Colonic mucosa (tissue), 4 donors: Measurements from ENCODE around the gene URM1. TPM values are rescaled to one million over a fixed set of nuclear protein-coding genes. Genes with fewer than 3 reads are reported as not detected.

Source experiments
- DNase-seq: peaks from one replicate; pipeline ENCODE4 v3.0.0-alpha.2; 2020
- H3K27ac ChIP-seq: fragments of 200-600 bp; one replicate; pipeline ENCODE4 v1.8.0; 2021
- H3K27me3 ChIP-seq: fragments of 200-600 bp; one replicate; pipeline ENCODE4 v1.8.0; 2021
- H3K36me3 ChIP-seq: fragments of 200-600 bp; one replicate; pipeline ENCODE4 v1.8.0; 2021
- H3K4me1 ChIP-seq: fragments of 200-600 bp; one replicate; pipeline ENCODE4 v1.8.0; 2021; ENCODE audit warnings: mild to moderate bottlenecking
- H3K4me3 ChIP-seq: fragments of 200-600 bp; one replicate; pipeline ENCODE4 v1.8.0; 2021
- H3K9ac ChIP-seq, 2 donors: one replicate each; pipeline ENCODE4 v1.7.0; 2013; ENCODE audit warnings: control low read depth in 2 of 2, low read depth in 2 of 2, low read length in 2 of 2
- H3K9me3 ChIP-seq: fragments of 200-600 bp; one replicate; pipeline ENCODE4 v1.8.0; 2021
- CTCF ChIP-seq: fragments of 200-600 bp; IDR thresholded peaks from one replicate; pipeline ENCODE4 v1.8.0; 2022; ENCODE audit warnings: antibody characterized with exemption, mild to moderate bottlenecking
- intact Hi-C: fragments of 100-400 bp; cut with DNase I; formaldehyde crosslinking; loops from one replicate; pipeline ENCODE4 v1.14.1; 2022
- total RNA-seq, 2 donors: library from RNA; stranded (reverse); fragmentation: NEBNext Ultra II Directional in 1 of 2; extraction: Animal tissue kit (Norgen Biotek cat#: 25700) in 1 of 2; gene quantifications; one replicate each; pipeline ENCODE4 v1.2.1, GENCODE V29; 2021
- donor health status: healthy.
- donor health status: DM: no; HTN: no; CAD: no.
- donor health status: DM: no; HTN: no; CAD: no.

The URM1 gene
- total RNA-seq, 2 donors from 2014 or later: 55.2 to 77.3 TPM

GRCh38 chr9:128383007-128383753, 12.0 kb downstream of the URM1 start:
- no peak for DNase-seq
- H3K4me3 ChIP-seq: no peak overlapping the region
- H3K4me1 ChIP-seq: no peaks in the 10 kb centered on the region
- H3K27ac ChIP-seq: no peak overlapping the region
- H3K36me3 ChIP-seq: peaks cover 5% of the 10 kb centered on the region
- no peak overlapping the region for H3K9ac ChIP-seq
- intact Hi-C loops: loop anchor here (5.0 kb wide), 1 partner anchor 146 kb away; no protein-coding TSS in a partner anchor
- H3K9me3 ChIP-seq: no peaks in the 10 kb centered on the region
- TF ChIP-seq CTCF: no peak
- H3K27me3 ChIP-seq: no peaks in the 10 kb centered on the region

- intact Hi-C loops: loop anchor here (5.0 kb wide), 1 partner anchor 146 kb away; no protein-coding TSS in a partner anchor
- no peaks in the 10 kb centered on the region for H3K4me1 ChIP-seq
- no peak overlapping the region for H3K4me3 ChIP-seq
- DNase-seq: no peak
- H3K27ac ChIP-seq: no peak overlapping the region
- H3K27me3 ChIP-seq: no peaks in the 10 kb centered on the region
- no peak overlapping the region for H3K9ac ChIP-seq
- peaks cover 5% of the 10 kb centered on the region for H3K36me3 ChIP-seq
- no peaks in the 10 kb centered on the region for H3K9me3 ChIP-seq
- TF ChIP-seq CTCF: no peak
Measured at GRCh38 chr9:128383791-128384190, 12.6 kb downstream of the URM1 start.

GRCh38 chr9:128384801-128385495, 13.8 kb downstream of the URM1 start:
- H3K4me1 ChIP-seq: no peaks in the 10 kb centered on the region
- no peak overlapping the region for H3K27ac ChIP-seq
- H3K9me3 ChIP-seq: no peaks in the 10 kb centered on the region
- no peak overlapping the region for H3K9ac ChIP-seq
- H3K4me3 ChIP-seq: no peak overlapping the region
- intact Hi-C loops: loop anchor here (5.0 kb wide), 1 partner anchor 148 kb away; no protein-coding TSS in a partner anchor
- H3K36me3 ChIP-seq: peaks cover 5% of the 10 kb centered on the region
- H3K27me3 ChIP-seq: no peaks in the 10 kb centered on the region
- TF ChIP-seq CTCF: no peak
- no peak for DNase-seq

GRCh38 chr9:128385496-128386460, 14.6 kb downstream of the URM1 start:
- Histone ChIP-seq H3K4me1 (no peaks in the 10 kb centered on the region), H3K9me3 (no peaks in the 10 kb centered on the region), H3K36me3 (peaks cover 5% of the 10 kb centered on the region), H3K4me3 (no peak overlapping the region), H3K27ac (no peak overlapping the region), H3K27me3 (no peaks in the 10 kb centered on the region), H3K9ac (no peak overlapping the region)
- no peak for TF ChIP-seq CTCF
- DNase-seq: no peak
- intact Hi-C loops: no loop called here

GRCh38 chr9:128388150-128388549, 17.0 kb downstream of the URM1 start:
- no peaks in the 10 kb centered on the region for H3K27me3 ChIP-seq
- no peaks in the 10 kb centered on the region for H3K4me1 ChIP-seq
- no peak overlapping the region for H3K4me3 ChIP-seq
- H3K36me3 ChIP-seq: peaks cover 5% of the 10 kb centered on the region
- H3K9me3 ChIP-seq: no peaks in the 10 kb centered on the region
- H3K27ac ChIP-seq: no peak overlapping the region
- no peak overlapping the region for H3K9ac ChIP-seq
- DNase-seq: no peak
- no peak for TF ChIP-seq CTCF
- intact Hi-C loops: no loop called here
